MV-4-11 (cell line): ENCODE data around the gene ZMAT5.

ENCODE experiments used
- DNase-seq: peaks from one replicate; lab custom pipeline; 2025; lab: John Stamatoyannopoulos, UW

The ZMAT5 gene

DNA sequence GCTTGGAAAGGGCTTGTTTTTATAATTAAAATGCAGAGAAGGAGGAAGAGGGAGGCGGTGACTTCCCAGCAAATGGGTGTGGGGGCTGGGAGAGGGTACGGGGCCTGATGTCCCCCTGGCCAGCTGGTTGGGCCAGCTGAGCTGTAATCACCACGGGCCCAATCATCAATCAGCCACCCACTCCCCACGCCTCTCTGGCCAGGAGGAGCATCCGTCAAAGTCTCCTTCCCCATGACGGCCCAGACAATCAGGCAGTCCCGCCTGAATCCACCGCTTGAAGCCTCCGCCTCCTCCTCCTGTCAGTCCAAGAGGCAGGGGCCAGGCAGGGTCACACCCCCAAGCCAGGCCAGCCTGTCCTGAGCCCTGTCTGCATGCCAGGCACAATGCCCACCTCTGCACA is 60.3 kb downstream of the ZMAT5 start:
- DNase-seq = no peak

DNA sequence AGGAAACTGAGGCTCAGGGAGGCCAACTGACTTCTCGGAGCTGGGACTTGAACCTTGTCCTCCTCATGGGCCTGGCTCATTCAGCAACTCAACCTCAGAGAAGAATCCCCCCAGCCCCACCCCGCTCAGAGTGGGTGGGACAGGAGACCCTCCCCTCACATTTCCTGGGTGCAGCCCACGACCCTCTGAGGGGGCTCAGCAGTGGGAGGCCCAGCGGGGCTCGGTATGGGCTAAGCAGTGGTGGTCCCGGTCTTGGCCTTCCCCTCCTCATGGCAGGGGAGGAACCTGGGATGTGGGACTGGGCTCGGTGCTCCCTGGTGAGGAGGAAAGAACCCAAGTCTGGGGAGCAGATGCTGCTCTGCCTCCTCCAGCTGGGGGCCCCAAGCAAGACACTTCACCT is 61.2 kb downstream of the ZMAT5 start:
- DNase-seq = no peak

DNA sequence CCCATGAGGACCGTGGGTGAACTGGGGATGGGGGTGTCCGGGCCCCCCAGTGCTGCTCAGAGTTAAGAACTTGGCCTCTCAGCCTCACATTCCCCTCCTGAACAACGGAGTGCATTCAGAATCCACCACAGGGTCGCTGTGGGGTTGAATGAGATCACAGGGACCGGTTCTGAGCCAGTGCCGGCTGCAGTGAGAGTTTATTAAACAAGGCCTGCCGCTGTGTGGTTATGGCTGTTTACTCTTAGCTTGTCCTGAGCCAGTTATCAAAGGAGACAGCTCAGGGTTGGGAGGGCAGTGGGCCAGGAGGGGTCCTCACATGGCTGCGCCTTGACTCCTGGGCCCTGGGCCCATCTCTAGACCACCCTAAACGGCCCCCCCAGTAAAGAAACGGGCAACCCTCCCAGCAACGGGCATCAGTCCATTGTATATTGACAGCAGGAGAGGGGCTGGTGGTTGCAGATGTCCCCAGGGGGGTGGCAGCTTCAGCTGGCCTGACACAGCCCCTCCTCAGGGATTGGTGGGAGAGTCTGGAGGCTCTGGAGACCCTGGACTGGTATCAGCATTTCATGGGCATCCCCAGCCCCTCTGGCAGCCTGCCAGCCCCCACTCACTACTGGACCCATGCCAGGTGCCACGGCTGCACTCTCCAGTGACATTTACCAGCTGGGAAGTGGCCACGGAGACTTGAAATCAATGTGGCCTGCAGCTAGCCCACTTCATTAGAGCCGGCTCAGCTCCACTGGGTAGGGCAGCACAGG is 62.1 kb downstream of the ZMAT5 start:
- no peak for DNase-seq

- no peak for DNase-seq
Observed at GRCh38 chr22:29703569-29704195, 63.1 kb downstream of the ZMAT5 start.

GRCh38 chr22:29702931-29703501 is 63.8 kb downstream of the ZMAT5 start:
- DNase-seq = no peak

DNA sequence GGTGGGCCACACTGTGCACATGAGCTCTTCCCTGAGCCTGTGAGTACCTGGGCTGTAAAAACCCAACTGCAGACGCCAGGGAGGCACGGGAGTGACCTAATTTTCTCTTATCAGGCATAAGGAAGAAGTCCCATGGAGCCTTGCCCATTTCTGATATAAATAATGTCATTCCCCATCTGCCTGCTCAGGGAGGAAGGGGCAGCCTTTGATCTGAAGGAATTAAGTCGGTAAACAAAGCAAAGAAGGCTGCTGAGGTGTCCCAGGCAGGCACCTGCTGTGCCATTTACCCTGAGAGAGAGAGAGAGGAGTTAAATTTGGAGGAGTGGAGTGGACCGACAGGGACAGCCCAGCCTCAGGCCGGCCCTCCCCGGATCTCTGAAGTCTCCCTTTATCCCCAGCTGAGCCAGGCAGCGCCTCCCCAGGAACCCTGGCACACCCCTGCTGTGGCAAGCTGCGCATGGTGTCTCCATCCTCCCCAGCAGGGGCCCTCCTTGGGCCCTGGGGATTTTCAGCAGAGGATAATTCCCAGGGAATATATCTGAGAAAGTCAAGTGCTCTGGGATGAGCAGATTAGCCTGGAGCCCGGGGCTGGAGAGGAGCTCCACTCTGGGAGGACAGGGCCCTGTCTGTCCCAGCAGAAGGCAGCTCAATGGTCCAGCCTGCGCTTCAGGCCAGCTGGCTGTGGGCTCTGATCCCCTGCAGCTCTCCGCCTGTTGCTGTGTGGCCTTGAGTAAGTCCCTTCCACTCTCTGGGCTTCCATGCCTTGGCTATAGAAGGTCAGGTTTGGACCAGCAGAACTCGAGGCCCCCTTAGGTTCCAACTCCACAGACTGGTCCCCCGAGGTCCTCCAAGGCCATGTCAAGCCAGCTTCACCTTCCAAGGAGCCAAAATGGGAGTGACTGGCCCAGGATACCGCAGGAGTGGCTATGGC is 64.5 kb downstream of the ZMAT5 start:
- DNase-seq = no peak

GRCh38 chr22:29701155-29701999 is 65.4 kb downstream of the ZMAT5 start:
- DNase-seq = no peak

DNA sequence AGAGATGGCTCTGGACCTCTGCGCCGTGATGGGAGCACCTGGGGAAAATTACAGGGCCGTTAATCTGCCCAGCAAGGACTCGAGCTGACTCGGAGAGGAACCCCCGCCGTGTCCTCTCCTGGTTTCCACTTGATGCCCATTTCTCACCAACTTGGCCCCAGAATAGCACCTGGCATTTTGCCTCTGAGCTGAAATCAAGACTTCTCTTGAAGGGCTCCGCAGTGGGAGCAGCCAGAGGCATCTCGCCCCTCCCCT is 66.0 kb downstream of the ZMAT5 start:
- DNase-seq = no peak

- no peak for DNase-seq
Observed at GRCh38 chr22:29700206-29700899, 66.5 kb downstream of the ZMAT5 start.

DNA sequence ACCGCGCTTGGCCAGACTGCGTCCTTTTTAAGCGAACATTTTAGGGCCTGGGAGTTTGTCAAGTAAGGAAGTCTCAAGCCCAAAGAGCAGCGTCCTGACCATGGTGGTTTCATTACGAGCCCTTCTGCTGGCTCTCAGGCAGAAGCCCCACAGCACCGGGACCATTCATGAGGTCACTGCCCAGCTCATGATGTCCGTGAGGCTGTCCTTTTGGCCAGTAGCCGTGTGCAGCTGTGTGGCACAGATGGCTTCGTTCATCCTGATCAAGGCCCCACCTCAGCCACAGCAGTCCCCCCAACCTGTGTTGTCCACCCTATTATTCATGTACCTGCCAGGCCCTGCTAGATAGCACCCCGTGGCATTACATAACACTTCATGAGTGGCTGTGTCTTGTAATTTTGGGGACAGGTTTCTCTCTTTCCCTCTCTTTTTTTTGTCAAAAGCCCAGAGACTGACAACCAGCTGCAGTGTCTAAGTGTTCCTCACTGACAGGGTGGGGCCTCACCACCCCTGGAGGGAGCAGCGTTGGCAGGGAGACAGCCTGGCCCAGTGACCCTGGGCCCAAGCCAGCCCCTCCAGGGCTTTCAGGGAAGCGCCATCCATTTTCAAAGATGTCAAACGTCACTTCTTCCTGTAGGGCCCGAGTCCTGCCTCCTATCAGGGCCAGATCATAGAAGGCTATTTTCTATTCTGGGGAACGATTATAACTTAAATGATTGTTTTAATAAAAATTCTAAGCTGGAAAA is 68.8 kb downstream of the ZMAT5 start:
- DNase-seq = no peak

GRCh38 chr22:29695129-29695926 is 71.5 kb downstream of the ZMAT5 start:
- no peak for DNase-seq

- DNase-seq = no peak
Observed at GRCh38 chr22:29693671-29694070, 73.1 kb downstream of the ZMAT5 start.

GRCh38 chr22:29693161-29693560 is 73.6 kb downstream of the ZMAT5 start:
- DNase-seq = no peak

DNA sequence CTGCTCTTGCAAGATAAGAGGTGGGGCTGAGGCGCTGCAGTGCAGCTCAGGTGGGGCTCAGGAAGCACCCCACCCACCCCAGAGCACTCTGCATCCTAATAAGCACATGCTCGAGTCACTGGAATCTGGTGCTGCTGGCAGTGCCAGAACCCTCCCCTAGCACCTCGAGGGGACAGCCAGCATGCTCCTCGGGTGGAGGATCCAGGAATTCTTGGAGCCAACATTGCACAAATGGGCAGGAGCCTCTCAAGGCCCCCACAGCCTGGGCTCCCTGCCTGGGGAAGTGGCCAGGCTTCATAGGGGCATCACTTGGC is 74.5 kb downstream of the ZMAT5 start:
- no peak for DNase-seq

DNA sequence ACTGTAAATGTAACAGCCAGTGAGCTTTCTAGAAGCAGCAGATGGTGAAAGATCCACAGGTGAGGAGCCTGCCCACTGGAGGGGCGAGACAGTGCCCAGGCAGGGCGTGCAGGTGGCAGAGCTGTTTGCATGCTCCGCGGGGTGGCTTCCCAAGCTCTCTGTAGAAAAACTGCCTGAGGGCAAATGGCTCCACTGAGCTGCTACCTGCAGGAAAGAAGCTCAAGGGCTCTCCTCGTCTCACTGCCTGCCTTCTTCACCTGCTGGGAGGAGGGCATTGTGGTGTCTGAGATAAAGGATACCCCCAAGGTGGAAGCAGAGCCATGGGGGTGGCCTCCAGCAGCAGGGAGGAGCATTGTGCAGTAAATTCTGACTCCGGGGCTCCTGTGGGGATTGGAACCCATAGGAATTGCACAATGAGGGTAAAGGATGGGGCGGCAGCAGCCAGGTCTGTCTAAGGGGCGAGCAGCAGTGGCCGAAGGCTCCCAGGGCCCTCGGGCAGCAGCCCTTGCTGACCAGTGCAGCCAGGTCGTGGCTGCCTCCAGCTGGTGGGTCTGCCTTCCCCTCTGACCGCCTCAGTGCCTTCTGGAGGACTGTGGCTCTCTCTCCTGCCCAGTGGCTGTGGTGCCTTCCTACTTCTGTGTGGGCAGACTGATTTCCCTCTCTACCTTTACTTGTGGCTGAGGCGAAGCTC is 75.0 kb downstream of the ZMAT5 start:
- DNase-seq = no peak

DNA sequence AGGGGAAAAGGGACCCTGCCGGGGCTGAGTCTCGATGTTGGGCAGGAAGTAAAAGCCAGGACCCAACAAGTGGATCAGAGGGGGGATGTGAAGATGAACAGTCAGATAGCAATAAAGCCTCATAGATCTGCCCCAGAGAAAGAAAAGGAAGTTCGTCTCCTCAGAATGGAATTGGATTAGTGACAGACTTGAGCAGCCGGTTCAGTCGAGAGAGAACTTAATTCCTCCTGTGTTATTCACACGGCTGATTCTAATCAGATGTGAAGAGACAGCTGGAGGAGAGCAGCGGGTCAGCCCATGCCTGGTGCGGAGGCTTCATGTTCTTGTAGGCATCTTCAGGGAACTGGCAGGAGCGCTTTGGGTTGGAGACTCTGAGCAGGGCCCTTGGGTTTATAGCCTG is 76.3 kb downstream of the ZMAT5 start:
- no peak for DNase-seq

- no peak for DNase-seq
Observed at GRCh38 chr22:29689880-29690213, 77.0 kb downstream of the ZMAT5 start.

GRCh38 chr22:29689206-29689879 is 77.5 kb downstream of the ZMAT5 start:
- DNase-seq = no peak

DNA sequence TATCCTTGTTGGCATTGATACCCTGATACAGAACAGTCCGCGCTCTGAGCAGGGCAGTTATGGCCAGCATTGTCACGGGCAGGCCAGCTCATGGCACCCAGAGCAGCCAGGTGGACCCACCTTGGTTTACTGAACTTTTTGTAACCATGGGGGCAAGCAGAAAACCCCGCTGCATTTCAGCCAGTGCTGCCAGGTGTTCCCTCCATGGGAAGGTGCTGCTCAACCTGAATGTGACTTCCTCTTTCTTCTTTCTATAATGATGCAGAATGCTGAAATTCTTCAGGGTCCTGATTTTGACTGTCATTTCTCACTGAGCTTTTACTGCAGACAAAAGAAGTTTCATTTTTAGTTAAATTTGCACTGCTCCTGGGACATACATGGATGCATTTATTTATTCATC is 82.6 kb downstream of the ZMAT5 start:
- DNase-seq = no peak
